HL-60/S4 (cell line): ENCODE results near the gene ABHD8.

Experiments
- in situ Hi-C: fragments of 300-500 bp; cut with MboI; formaldehyde crosslinking; loops from 2 replicates; pipeline ENCODE4 v1.14.3; 2022; ENCODE audit warnings: low sequenced_read_pairs

The ABHD8 gene

GRCh38 chr19:17333611-17334413, 30.6 kb upstream of the ABHD8 start:
- in situ Hi-C loops = no loop called here

- in situ Hi-C loops = no loop called here
These were observed 29.7 kb upstream of the ABHD8 start for GRCh38 chr19:17332677-17333581.

- in situ Hi-C loops = no loop called here
These were observed 29.1 kb upstream of the ABHD8 start for GRCh38 chr19:17332360-17332676.

- in situ Hi-C loops = no loop called here
These were observed 27.9 kb upstream of the ABHD8 start for GRCh38 chr19:17331045-17331558.

- in situ Hi-C loops = no loop called here
These were observed 27.2 kb upstream of the ABHD8 start for GRCh38 chr19:17330262-17331044.

GRCh38 chr19:17329366-17330261, 26.4 kb upstream of the ABHD8 start:
- in situ Hi-C loops = no loop called here

- in situ Hi-C loops = no loop called here
These were observed 25.5 kb upstream of the ABHD8 start for GRCh38 chr19:17328517-17329365.

GRCh38 chr19:17327654-17328516, 24.7 kb upstream of the ABHD8 start:
- in situ Hi-C loops = no loop called here

- in situ Hi-C loops = no loop called here
These were observed 23.9 kb upstream of the ABHD8 start for GRCh38 chr19:17327068-17327653.

- in situ Hi-C loops = no loop called here
These were observed 23.4 kb upstream of the ABHD8 start for GRCh38 chr19:17326595-17326966.

GRCh38 chr19:17325881-17326594, 22.8 kb upstream of the ABHD8 start:
- in situ Hi-C loops = no loop called here

GRCh38 chr19:17325133-17325532, 21.9 kb upstream of the ABHD8 start:
- in situ Hi-C loops = no loop called here

GRCh38 chr19:17324357-17325114, 21.3 kb upstream of the ABHD8 start:
- in situ Hi-C loops = no loop called here

- in situ Hi-C loops = no loop called here
These were observed 20.7 kb upstream of the ABHD8 start for GRCh38 chr19:17323964-17324332.

- in situ Hi-C loops = no loop called here
These were observed 20.2 kb upstream of the ABHD8 start for GRCh38 chr19:17323300-17323963.

GRCh38 chr19:17322854-17323253, 19.6 kb upstream of the ABHD8 start:
- in situ Hi-C loops = no loop called here
